PC-3 (cell line): ENCODE measurements around the gene RXRA. TPM values are rescaled to one million over a fixed set of nuclear protein-coding genes. Genes with fewer than 3 reads are reported as not detected.

Experiments
- ATAC-seq: fragments of 200-7000 bp; cut with Tn5 transposase; 2 replicates; pipeline ENCODE4 v1.9.1; 2020; ENCODE audit warnings: mild to moderate bottlenecking, moderate library complexity
- BruUV-seq: library from RNA; stranded (reverse); fragments of 400-500 nt; replicated peaks from 2 replicates; lab custom pipeline; 2021; lab: Mats Ljungman, UMichigan
- CTCF ChIA-PET: fragments of 300-600 bp; sonication (Branson Sonifier 250); formaldehyde crosslinking; loops from one replicate; lab custom pipeline; 2022; ENCODE audit warnings: antibody characterized with exemption; lab: Charles Lee
- POLR2A ChIA-PET: fragments of 300-600 bp; sonication (Branson Sonifier 250); formaldehyde crosslinking; loops from one replicate; lab custom pipeline; 2022; ENCODE audit warnings: antibody characterized with exemption; ENCODE audit not compliant: unreplicated experiment; lab: Charles Lee
- DNase-seq: peaks from one replicate; pipeline ENCODE4 v3.0.0-alpha.2; 2015
- H2AFZ ChIP-seq: fragments of 300-600 bp; sonication (generic); 2 replicates; pipeline ENCODE4 v1.6.0; 2016; ENCODE audit warnings: antibody characterized with exemption, low read length
- H3F3A ChIP-seq: fragments of 300-600 bp; sonication (generic); one replicate; pipeline ENCODE4 v1.6.0; 2017; ENCODE audit warnings: antibody characterized with exemption, low read length, control low read depth, mild to moderate bottlenecking; ENCODE audit not compliant: unreplicated experiment
- H3K27ac ChIP-seq: fragments of 300-600 bp; sonication (generic); 2 replicates; pipeline ENCODE4 v1.5.1; 2016; ENCODE audit warnings: mild to moderate bottlenecking, low read length
- H3K27me3 ChIP-seq: fragments of 300-600 bp; sonication (generic); 2 replicates; pipeline ENCODE4 v1.6.1; 2016; ENCODE audit warnings: low read length, mixed read lengths
- H3K36me3 ChIP-seq: fragments of 300-600 bp; sonication (generic); 2 replicates; pipeline ENCODE4 v1.6.1; 2016; ENCODE audit warnings: low read depth, mixed run types, low read length, mixed read lengths
- H3K4me1 ChIP-seq: fragments of 300-600 bp; sonication (generic); 2 replicates; pipeline ENCODE4 v1.5.1; 2016; ENCODE audit warnings: low read length; ENCODE audit not compliant: insufficient read depth
- H3K4me2 ChIP-seq: fragments of 300-600 bp; sonication (generic); 2 replicates; pipeline ENCODE4 v1.6.0; 2016; ENCODE audit warnings: low read length
- H3K4me3 ChIP-seq: fragments of 300-600 bp; sonication (generic); 2 replicates; pipeline ENCODE4 v1.5.1; 2016; ENCODE audit warnings: mild to moderate bottlenecking, low read length, mixed read lengths
- H3K79me2 ChIP-seq: fragments of 300-600 bp; sonication (generic); 2 replicates; pipeline ENCODE4 v1.6.1; 2017; ENCODE audit warnings: low read length, mixed read lengths
- H3K9ac ChIP-seq: fragments of 300-600 bp; sonication (generic); 2 replicates; pipeline ENCODE4 v1.6.0; 2016; ENCODE audit warnings: mild to moderate bottlenecking, low read length
- H3K9me2 ChIP-seq: fragments of 300-600 bp; sonication (generic); replicated peaks from 2 replicates; pipeline ENCODE4 v1.6.1; 2016; ENCODE audit warnings: mixed run types, low read length, mixed read lengths
- H3K9me3 ChIP-seq: fragments of 300-600 bp; sonication (generic); 2 replicates; pipeline ENCODE4 v1.6.1; 2016; ENCODE audit warnings: low read length, mixed read lengths
- H4K20me1 ChIP-seq: fragments of 300-600 bp; sonication (generic); 2 replicates; pipeline ENCODE4 v1.6.1; 2016; ENCODE audit warnings: low read length, mixed read lengths
- CTCF ChIP-seq: fragments of 300-600 bp; sonication (generic); conservative IDR thresholded peaks from 2 replicates; pipeline ENCODE4 v1.5.1; 2017; ENCODE audit warnings: antibody characterized with exemption, low read depth, mild to moderate bottlenecking, low read length
- EZH2 ChIP-seq: fragments of 300-600 bp; sonication (generic); IDR thresholded peaks from one replicate; pipeline ENCODE4 v1.6.1; 2017; ENCODE audit warnings: antibody characterized with exemption, mild to moderate bottlenecking, low read length; ENCODE audit not compliant: unreplicated experiment
- EZH2phosphoT487 ChIP-seq: fragments of 300-600 bp; sonication (generic); IDR thresholded peaks from 2 replicates; pipeline ENCODE4 v1.6.1; 2018; ENCODE audit warnings: mild to moderate bottlenecking, antibody characterized with exemption, low read length, borderline replicate concordance
- intact Hi-C: fragments of 100-400 bp; cut with micrococcal nuclease; formaldehyde crosslinking; loops from 2 replicates; pipeline ENCODE4 v1.9.0; 2023
- total RNA-seq: library from RNA; depleted of rRNA; stranded (reverse); fragments of >200 nt; gene quantifications from 2 replicates; pipeline ENCODE4 v1.2.3, GENCODE V29; 2014

The RXRA gene
- total RNA-seq, 1 experiment from 2014 or later = 17.5 TPM

GRCh38 chr9:134358026-134358661, 31.9 kb downstream of the RXRA start:
- H3K4me1 ChIP-seq = peaks cover 28% of the 10 kb centered on the region
- DNase-seq = no peak
- no peak overlapping the region for H2AFZ ChIP-seq
- ChIA-PET CTCF (no interaction called here), POLR2A (no interaction called here)
- TF ChIP-seq EZH2 (no peak), CTCF (no peak), EZH2phosphoT487 (no peak)
- no TSS peak for BruUV-seq
- H3K9me2 ChIP-seq = no peaks in the 10 kb centered on the region
- H3K9ac ChIP-seq = no peak overlapping the region
- no peak overlapping the region for H3K4me3 ChIP-seq
- H3F3A ChIP-seq = no peaks in the 10 kb centered on the region
- no peak overlapping the region for H3K27ac ChIP-seq
- no peak for ATAC-seq
- intact Hi-C loops = no loop called here
- H3K9me3 ChIP-seq = no peaks in the 10 kb centered on the region
- no peaks in the 10 kb centered on the region for H3K36me3 ChIP-seq
- H4K20me1 ChIP-seq = no peaks in the 10 kb centered on the region
- H3K79me2 ChIP-seq = peaks cover 57% of the 10 kb centered on the region
- no peaks in the 10 kb centered on the region for H3K27me3 ChIP-seq
- no peak overlapping the region for H3K4me2 ChIP-seq

GRCh38 chr9:134358662-134359319, 32.5 kb downstream of the RXRA start:
- POLR2A ChIA-PET = no interaction called here
- peaks cover 28% of the 10 kb centered on the region for H3K4me1 ChIP-seq
- H3K27ac ChIP-seq = no peak overlapping the region
- H3K27me3 ChIP-seq = no peaks in the 10 kb centered on the region
- H3K9ac ChIP-seq = no peak overlapping the region
- H3K9me3 ChIP-seq = no peaks in the 10 kb centered on the region
- no TSS peak for BruUV-seq
- TF ChIP-seq EZH2phosphoT487 (no peak), CTCF (no peak), EZH2 (no peak)
- H3K4me2 ChIP-seq = no peak overlapping the region
- H3K9me2 ChIP-seq = no peaks in the 10 kb centered on the region
- DNase-seq (no peak), ATAC-seq (no peak)
- H4K20me1 ChIP-seq = no peaks in the 10 kb centered on the region
- H3K4me3 ChIP-seq = no peak overlapping the region
- H3K36me3 ChIP-seq = no peaks in the 10 kb centered on the region
- no peaks in the 10 kb centered on the region for H3F3A ChIP-seq
- CTCF ChIA-PET = no interaction called here
- peaks cover 53% of the 10 kb centered on the region for H3K79me2 ChIP-seq
- intact Hi-C loops = no loop called here
- H2AFZ ChIP-seq = no peak overlapping the region

GRCh38 chr9:134359493-134360179, 33.4 kb downstream of the RXRA start:
- Histone ChIP-seq H3K27ac (no peak overlapping the region), H4K20me1 (no peaks in the 10 kb centered on the region), H3K4me2 (no peak overlapping the region), H3K4me3 (no peak overlapping the region), H3K36me3 (no peaks in the 10 kb centered on the region), H3K9me2 (no peaks in the 10 kb centered on the region), H3K9me3 (no peaks in the 10 kb centered on the region), H3K27me3 (no peaks in the 10 kb centered on the region), H2AFZ (no peak overlapping the region), H3F3A (no peaks in the 10 kb centered on the region), H3K9ac (no peak overlapping the region), H3K79me2 (peaks cover 53% of the 10 kb centered on the region), H3K4me1 (peaks cover 28% of the 10 kb centered on the region)
- TF ChIP-seq CTCF = no peak
- TF ChIP-seq EZH2 = no peak
- TF ChIP-seq EZH2phosphoT487 = no peak
- BruUV-seq = no TSS peak
- ChIA-PET POLR2A (no interaction called here), CTCF (no interaction called here)
- DNase-seq = no peak
- no peak for ATAC-seq
- intact Hi-C loops = loop anchor here (10.0 kb wide), 1 partner anchor 75 kb away; no protein-coding TSS in a partner anchor
